ENCODE measurements around the gene NDOR1.

Gene NDOR1

GRCh38 chr9:137225699-137226331 is 20.3 kb downstream of the NDOR1 start:
- no peaks in the 10 kb centered on the region; the same call in 1 of the 2 replicates for H3K27me3 ChIP-seq (replicated peaks; ENCODE audit: control insufficient read depth, insufficient read depth, low read length)
- no peak for TF ChIP-seq CTCF (IDR thresholded peaks at IDR 0.05; ENCODE audit: insufficient read depth, low read length, poor library complexity, severe bottlenecking)
- no peak for DNase-seq (ENCODE audit: extremely low read depth, insufficient read length)
- no peaks in the 10 kb centered on the region for H3K36me3 ChIP-seq (ENCODE audit: control insufficient read depth, insufficient read depth, low read length)
- no peak overlapping the region for H3K4me3 ChIP-seq (replicated peaks; ENCODE audit: low read depth, low read length)

- Histone ChIP-seq H3K4me3 (replicated peaks; ENCODE audit: low read depth, low read length) (no peak overlapping the region), H3K36me3 (ENCODE audit: control insufficient read depth, insufficient read depth, low read length) (no peaks in the 10 kb centered on the region), H3K27me3 (replicated peaks; ENCODE audit: control insufficient read depth, insufficient read depth, low read length) (no peaks in the 10 kb centered on the region; the same call in 1 of the 2 replicates)
- no peak for DNase-seq (ENCODE audit: extremely low read depth, insufficient read length)
- TF ChIP-seq CTCF (IDR thresholded peaks at IDR 0.05; ENCODE audit: insufficient read depth, low read length, poor library complexity, severe bottlenecking) = no peak
These were observed 21.0 kb downstream of the NDOR1 start for GRCh38 chr9:137226338-137227053.

GRCh38 chr9:137227054-137227852 is 21.8 kb downstream of the NDOR1 start, which contains the start of gene RNF224:
TSS of gene RNF224 (plus strand) at chr9:137227502. CDS start at chr9:137228336, 834 bp downstream.
- peak; percentile 82 for DNase-seq (ENCODE audit: extremely low read depth, insufficient read length)
- Histone ChIP-seq H3K36me3 (ENCODE audit: control insufficient read depth, insufficient read depth, low read length) (no peaks in the 10 kb centered on the region), H3K4me3 (replicated peaks; ENCODE audit: low read depth, low read length) (no peak within 1 kb of the TSS), H3K27me3 (replicated peaks; ENCODE audit: control insufficient read depth, insufficient read depth, low read length) (no peaks in the 10 kb centered on the region; the same call in 1 of the 2 replicates)
- peak; percentile 95 for TF ChIP-seq CTCF (IDR thresholded peaks at IDR 0.05; ENCODE audit: insufficient read depth, low read length, poor library complexity, severe bottlenecking)

- TF ChIP-seq CTCF (IDR thresholded peaks at IDR 0.05; ENCODE audit: insufficient read depth, low read length, poor library complexity, severe bottlenecking) = no peak
- Histone ChIP-seq H3K36me3 (ENCODE audit: control insufficient read depth, insufficient read depth, low read length) (no peaks in the 10 kb centered on the region), H3K4me3 (replicated peaks; ENCODE audit: low read depth, low read length) (no peak overlapping the region), H3K27me3 (replicated peaks; ENCODE audit: control insufficient read depth, insufficient read depth, low read length) (no peaks in the 10 kb centered on the region; the same call in 1 of the 2 replicates)
- no peak for DNase-seq (ENCODE audit: extremely low read depth, insufficient read length)
These were observed 22.5 kb downstream of the NDOR1 start for GRCh38 chr9:137227853-137228505.

- Histone ChIP-seq H3K36me3 (ENCODE audit: control insufficient read depth, insufficient read depth, low read length) (no peaks in the 10 kb centered on the region), H3K27me3 (replicated peaks; ENCODE audit: control insufficient read depth, insufficient read depth, low read length) (no peaks in the 10 kb centered on the region; the same call in 1 of the 2 replicates)
- no peak for TF ChIP-seq CTCF (IDR thresholded peaks at IDR 0.05; ENCODE audit: insufficient read depth, low read length, poor library complexity, severe bottlenecking)
These were observed 23.0 kb downstream of the NDOR1 start for GRCh38 chr9:137228506-137228967.

More at GRCh38 chr9:137228506-137228967, 23.0 kb downstream of the NDOR1 start:
- H3K4me3 ChIP-seq (replicated peaks; ENCODE audit: low read depth, low read length) = no peak overlapping the region
- DNase-seq (ENCODE audit: extremely low read depth, insufficient read length) = no peak
